ENCODE data around the gene SLC4A11. TPM values are rescaled to one million over a fixed set of nuclear protein-coding genes. Genes with fewer than 3 reads are reported as not detected.

Gene SLC4A11
- total and polyA plus RNA-seq, 10 of the 15 experiments (the other 5 are each of a cell fraction or from before 2014, with no cell fraction given): 0.07 to 2.3 (median 1.1) TPM

GRCh38 chr20:3248167-3248992, 9.4 kb upstream of the SLC4A11 start (continued):
- TF ChIP-seq, protein P1, sequence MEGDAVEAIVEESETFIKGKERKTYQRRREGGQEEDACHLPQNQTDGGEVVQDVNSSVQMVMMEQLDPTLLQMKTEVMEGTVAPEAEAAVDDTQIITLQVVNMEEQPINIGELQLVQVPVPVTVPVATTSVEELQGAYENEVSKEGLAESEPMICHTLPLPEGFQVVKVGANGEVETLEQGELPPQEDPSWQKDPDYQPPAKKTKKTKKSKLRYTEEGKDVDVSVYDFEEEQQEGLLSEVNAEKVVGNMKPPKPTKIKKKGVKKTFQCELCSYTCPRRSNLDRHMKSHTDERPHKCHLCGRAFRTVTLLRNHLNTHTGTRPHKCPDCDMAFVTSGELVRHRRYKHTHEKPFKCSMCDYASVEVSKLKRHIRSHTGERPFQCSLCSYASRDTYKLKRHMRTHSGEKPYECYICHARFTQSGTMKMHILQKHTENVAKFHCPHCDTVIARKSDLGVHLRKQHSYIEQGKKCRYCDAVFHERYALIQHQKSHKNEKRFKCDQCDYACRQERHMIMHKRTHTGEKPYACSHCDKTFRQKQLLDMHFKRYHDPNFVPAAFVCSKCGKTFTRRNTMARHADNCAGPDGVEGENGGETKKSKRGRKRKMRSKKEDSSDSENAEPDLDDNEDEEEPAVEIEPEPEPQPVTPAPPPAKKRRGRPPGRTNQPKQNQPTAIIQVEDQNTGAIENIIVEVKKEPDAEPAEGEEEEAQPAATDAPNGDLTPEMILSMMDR (IDR thresholded peaks at IDR 0.05 in 2 of 3, conservative IDR thresholded peaks at IDR 0.05 in 1 of 3; ENCODE audit: control insufficient read depth in 2 of 3, extremely low read depth in 1 of 3, insufficient read depth in 1 of 3, low read depth in 3 of 3, low read length in 3 of 3): 0 out of 6 replicates have a peak, but pooled peaks of 1 of the 3 experiments have one; percentile 4
- TF ChIP-seq POLR2AphosphoS5 (IDR thresholded peaks at IDR 0.05; ENCODE audit: low read length): no peak

- FAIRE-seq: no peak
- no peak overlapping the region for H3K4me2 ChIP-seq (ENCODE audit: control insufficient read depth, insufficient read depth)
- in situ Hi-C loops (cut with MboI) (no loop called here), intact Hi-C loops (cut with micrococcal nuclease; ENCODE audit: unreplicated experiment) (no loop called here)
- H2AFZ ChIP-seq (ENCODE audit: control insufficient read depth, low read depth, low read length): no peak overlapping the region
- TF ChIP-seq SUZ12 (IDR thresholded peaks at IDR 0.05; ENCODE audit: unreplicated experiment): no peak
- TF ChIP-seq MYC (IDR thresholded peaks at IDR 0.05; ENCODE audit: insufficient read depth, insufficient read length, insufficient replicate concordance, low read length, severe bottlenecking): no peak
- WGBS (ENCODE audit: insufficient coverage, insufficient replicate concordance, low lambda C conversion rate, missing lambda C conversion rate): 55% methylated on average over 4 of the region's 4 CpGs
- H3K9ac ChIP-seq (ENCODE audit: control insufficient read depth, insufficient read depth, low read length): no peak overlapping the region
- no peak; the same call in 2 of the 3 replicates for ATAC-seq
- no peaks in the 10 kb centered on the region for H4K20me1 ChIP-seq (ENCODE audit: control insufficient read depth, insufficient read depth)
- no peak for DNase-seq (ENCODE audit: low read depth, low spot score)
- ChIA-PET CTCF (no interaction called here), POLR2A (no interaction called here), SMC1A (ENCODE audit: uncharacterized antibody, unreplicated experiment) (no interaction called here), RAD21 (ENCODE audit: unreplicated experiment) (interaction anchor here (0.7 kb wide), 1 partner anchor 61 kb away, joined by 3 read pairs; no protein-coding TSS in a partner anchor)
- no peaks in the 10 kb centered on the region for H3K79me2 ChIP-seq (ENCODE audit: control insufficient read depth, insufficient read depth, low read length)
- peaks cover 4 to 9% of the 10 kb centered on the region in 2 experiments; a peak in 3 of 4 replicates for H3K27me3 ChIP-seq (replicated peaks in 1 of 2; ENCODE audit: control insufficient read depth in 2 of 2, insufficient read depth in 2 of 2, low read length in 1 of 2)
- BruUV-seq (replicated peaks): no TSS peak
- no peak overlapping the region for H3K27ac ChIP-seq (ENCODE audit: control insufficient read depth, insufficient read depth)
- H3K4me1 ChIP-seq (ENCODE audit: control insufficient read depth, insufficient read depth, low read length): no peaks in the 10 kb centered on the region; the same call in none of the 2 replicates
- H3K4me3 ChIP-seq: no peak overlapping the region
- no peaks in the 10 kb centered on the region for H3K36me3 ChIP-seq (ENCODE audit: control insufficient read depth in 2 of 2, insufficient read depth in 2 of 2, low read length in 1 of 2)
- no peaks in the 10 kb centered on the region for H3K9me3 ChIP-seq (replicated peaks; ENCODE audit: control insufficient read depth, insufficient read depth, low read length)
These were observed 8.6 kb upstream of the SLC4A11 start for GRCh38 chr20:3247638-3248037.

All from GM12878 (cell line).